Peyer's patch (tissue), 4 donors: Measurements from ENCODE around the gene DHX57. TPM values are rescaled to one million over a fixed set of nuclear protein-coding genes. Genes with fewer than 3 reads are reported as not detected.

Source experiments
- DNase-seq, 3 donors: peaks; one replicate each; pipeline ENCODE4 v3.0.0-alpha.2; 2017 to 2019
- H3K27ac ChIP-seq, 4 donors: fragments of 200-600 bp; sonication (generic); one replicate each; pipeline ENCODE4 v1.5.1; 2016 to 2019
- H3K27me3 ChIP-seq, 2 donors: fragments of 200-600 bp; sonication (generic); one replicate each; pipeline ENCODE4 v1.5.1; 2019
- H3K36me3 ChIP-seq, 3 donors: fragments of 200-600 bp; sonication (generic); one replicate each; pipeline ENCODE4 v1.5.1; 2016 to 2019
- H3K4me1 ChIP-seq, 4 donors: fragments of 200-600 bp; sonication (generic); one replicate each; pipeline ENCODE4 v1.5.1; 2016 to 2019
- H3K4me3 ChIP-seq, 4 donors: fragments of 200-600 bp; sonication (generic); 1 replicate in 3 of 4; 2 replicates in 1 of 4; pipeline ENCODE4 v1.5.1; 2016 to 2019; ENCODE audit warnings: mild to moderate bottlenecking in 1 of 4
- H3K9me3 ChIP-seq, 4 donors: fragments of 200-600 bp; sonication (generic); one replicate each; pipeline ENCODE4 v1.5.1; 2016 to 2019; ENCODE audit warnings: mild to moderate bottlenecking in 1 of 4
- CTCF ChIP-seq, 6 experiments: fragments of 450-650 bp in 4 of 6; fragments of 200-600 bp in 2 of 6; sonication (generic) in 1 of 6; IDR thresholded peaks; one replicate each; pipeline ENCODE4 v1.5.1; 2017 to 2019; ENCODE audit warnings: antibody characterized with exemption in 6 of 6, mild to moderate bottlenecking in 3 of 6, moderate library complexity in 1 of 6
- POLR2A ChIP-seq, 2 donors: fragments of 450-650 bp; IDR thresholded peaks; one replicate each; pipeline ENCODE4 v1.5.1; 2017; ENCODE audit warnings: antibody characterized with exemption in 2 of 2, mild to moderate bottlenecking in 2 of 2, moderate library complexity in 2 of 2
- total RNA-seq, 4 donors: library from RNA; depleted of rRNA; stranded (reverse); fragments of >200 nt; gene quantifications; one replicate each; pipeline ENCODE4 v1.1.0, GENCODE V29; 2016

The DHX57 gene
- total RNA-seq, result 10 to 100 TPM in 1 of 4 donors, 1 to 10 TPM in 3; 4.5 to 69.3 (median 7.3) TPM

- peak within 1 kb of the TSS; percentile 60 to 83 (median 76) for H3K4me3 ChIP-seq
- peaks cover 0 to 9% (median 0%) of the 10 kb centered on the region in 4 donors for H3K4me1 ChIP-seq
- DNase-seq, result peak; percentile 86 to 95 (median 93)
- peak within 1 kb of the TSS; percentile 51 to 79 (median 62) for H3K27ac ChIP-seq
- no peaks in the 10 kb centered on the region for H3K27me3 ChIP-seq
- no peak for TF ChIP-seq CTCF (IDR thresholded peaks at IDR 0.05)
- TF ChIP-seq POLR2A (IDR thresholded peaks at IDR 0.05), result no peak
- H3K9me3 ChIP-seq, result no peaks in the 10 kb centered on the region
- no peaks in the 10 kb centered on the region for H3K36me3 ChIP-seq
Measured at GRCh38 chr2:38875576-38876367, at the start of gene DHX57, which contains the start of gene MORN2. TSS of gene DHX57 (minus strand) at chr2:38875934. CDS start at chr2:38868405, 7,529 bp downstream. TSS of gene MORN2 (plus strand) at chr2:38875976.

GRCh38 chr2:38922902-38923301 is 47.2 kb upstream of the DHX57 start:
- no peaks in the 10 kb centered on the region for H3K4me1 ChIP-seq
- TF ChIP-seq POLR2A (IDR thresholded peaks at IDR 0.05) (no peak), CTCF (IDR thresholded peaks at IDR 0.05) (no peak)

GRCh38 chr2:38922389-38922788 is 46.7 kb upstream of the DHX57 start:
- H3K9me3 ChIP-seq, result no peaks in the 10 kb centered on the region
- H3K4me3 ChIP-seq, result no peak overlapping the region
- H3K27me3 ChIP-seq, result no peaks in the 10 kb centered on the region
- DNase-seq, result no peak
- H3K27ac ChIP-seq, result no peak overlapping the region
- TF ChIP-seq POLR2A (IDR thresholded peaks at IDR 0.05), result no peak
- no peak for TF ChIP-seq CTCF (IDR thresholded peaks at IDR 0.05)
- H3K4me1 ChIP-seq, result no peaks in the 10 kb centered on the region
- H3K36me3 ChIP-seq, result no peaks in the 10 kb centered on the region

More at GRCh38 chr2:38922902-38923301, 47.2 kb upstream of the DHX57 start:
- H3K4me3 ChIP-seq, result no peak overlapping the region
- no peaks in the 10 kb centered on the region for H3K9me3 ChIP-seq
- H3K36me3 ChIP-seq, result no peaks in the 10 kb centered on the region
- no peak overlapping the region for H3K27ac ChIP-seq
- no peak for DNase-seq
- H3K27me3 ChIP-seq, result no peaks in the 10 kb centered on the region

- Histone ChIP-seq H3K36me3 (no peaks in the 10 kb centered on the region), H3K9me3 (no peaks in the 10 kb centered on the region), H3K4me1 (no peaks in the 10 kb centered on the region), H3K4me3 (no peak overlapping the region), H3K27ac (no peak overlapping the region), H3K27me3 (no peaks in the 10 kb centered on the region)
- DNase-seq, result no peak
- TF ChIP-seq POLR2A (IDR thresholded peaks at IDR 0.05) (no peak), CTCF (IDR thresholded peaks at IDR 0.05) (no peak)
Measured at GRCh38 chr2:38912619-38913018, 36.9 kb upstream of the DHX57 start.

GRCh38 chr2:38911191-38911590 is 35.5 kb upstream of the DHX57 start:
- Histone ChIP-seq H3K4me1 (no peaks in the 10 kb centered on the region), H3K4me3 (no peak overlapping the region), H3K27ac (no peak overlapping the region), H3K27me3 (no peaks in the 10 kb centered on the region), H3K36me3 (no peaks in the 10 kb centered on the region), H3K9me3 (no peaks in the 10 kb centered on the region)
- no peak for TF ChIP-seq CTCF (IDR thresholded peaks at IDR 0.05)
- no peak for TF ChIP-seq POLR2A (IDR thresholded peaks at IDR 0.05)
- no peak for DNase-seq
